Sigmoid colon (tissue), 4 donors: ENCODE results near the gene CLDN22.

Source experiments
- EP300 ChIP-seq, 4 donors: sonication (generic); formaldehyde crosslinking; IDR thresholded peaks; one replicate each; pipeline ENCODE4 v1.6.1; 2017; ENCODE audit warnings: antibody characterized with exemption in 4 of 4
- POLR2A ChIP-seq, 2 donors: fragments of 450-650 bp; IDR thresholded peaks; one replicate each; pipeline ENCODE4 v1.6.1; 2016; ENCODE audit warnings: antibody characterized with exemption in 2 of 2, mild to moderate bottlenecking in 2 of 2, moderate library complexity in 2 of 2
- POLR2AphosphoS5 ChIP-seq, 4 donors: sonication (generic); formaldehyde crosslinking; IDR thresholded peaks; one replicate each; pipeline ENCODE4 v1.6.1; 2017; ENCODE audit warnings: antibody characterized with exemption in 4 of 4
- TF ChIP-seq, protein P1 (sequence below), 4 experiments: fragments of 450-650 bp in 3 of 4; fragments of 200-600 bp in 1 of 4; IDR thresholded peaks; one replicate each; pipeline ENCODE4 v1.5.1; 2016 to 2019; ENCODE audit warnings: antibody characterized with exemption in 4 of 4, mild to moderate bottlenecking in 3 of 4, moderate library complexity in 2 of 4

DNA sequence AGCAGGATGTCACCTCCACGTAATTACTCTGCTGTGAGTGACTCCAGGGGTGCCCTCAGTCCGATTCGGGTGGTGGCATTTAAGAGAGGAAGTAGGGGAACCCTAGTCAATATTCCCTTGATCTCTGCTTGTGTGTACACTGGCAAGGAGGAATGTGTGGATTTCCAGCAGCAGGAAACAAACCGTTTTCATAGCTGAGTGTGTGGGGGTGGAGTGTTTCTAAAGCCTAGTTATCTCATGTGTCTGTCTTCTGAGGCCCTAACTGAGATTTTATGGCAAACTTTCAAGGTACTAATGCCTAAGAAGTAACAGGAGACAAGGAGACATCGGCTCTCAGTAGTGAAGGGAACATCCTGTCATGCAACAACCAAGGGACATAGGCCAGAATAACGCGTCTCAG lies 8.8 kb upstream of the CLDN22 start:
- no peak for TF ChIP-seq POLR2A (IDR thresholded peaks at IDR 0.05)
- no peak for TF ChIP-seq EP300 (IDR thresholded peaks at IDR 0.05)
- TF ChIP-seq, protein P1, sequence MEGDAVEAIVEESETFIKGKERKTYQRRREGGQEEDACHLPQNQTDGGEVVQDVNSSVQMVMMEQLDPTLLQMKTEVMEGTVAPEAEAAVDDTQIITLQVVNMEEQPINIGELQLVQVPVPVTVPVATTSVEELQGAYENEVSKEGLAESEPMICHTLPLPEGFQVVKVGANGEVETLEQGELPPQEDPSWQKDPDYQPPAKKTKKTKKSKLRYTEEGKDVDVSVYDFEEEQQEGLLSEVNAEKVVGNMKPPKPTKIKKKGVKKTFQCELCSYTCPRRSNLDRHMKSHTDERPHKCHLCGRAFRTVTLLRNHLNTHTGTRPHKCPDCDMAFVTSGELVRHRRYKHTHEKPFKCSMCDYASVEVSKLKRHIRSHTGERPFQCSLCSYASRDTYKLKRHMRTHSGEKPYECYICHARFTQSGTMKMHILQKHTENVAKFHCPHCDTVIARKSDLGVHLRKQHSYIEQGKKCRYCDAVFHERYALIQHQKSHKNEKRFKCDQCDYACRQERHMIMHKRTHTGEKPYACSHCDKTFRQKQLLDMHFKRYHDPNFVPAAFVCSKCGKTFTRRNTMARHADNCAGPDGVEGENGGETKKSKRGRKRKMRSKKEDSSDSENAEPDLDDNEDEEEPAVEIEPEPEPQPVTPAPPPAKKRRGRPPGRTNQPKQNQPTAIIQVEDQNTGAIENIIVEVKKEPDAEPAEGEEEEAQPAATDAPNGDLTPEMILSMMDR (IDR thresholded peaks at IDR 0.05), result no peak
- no peak for TF ChIP-seq POLR2AphosphoS5 (IDR thresholded peaks at IDR 0.05)
